Islet of Langerhans (tissue), 1 donor: Measurements from ENCODE around the gene POLR3H.

Experiments
- FAIRE-seq: peaks from one replicate; lab custom pipeline; 2011; peaks lifted over from hg19 to GRCh38; lab: Jason Lieb, UNC

Gene POLR3H

DNA sequence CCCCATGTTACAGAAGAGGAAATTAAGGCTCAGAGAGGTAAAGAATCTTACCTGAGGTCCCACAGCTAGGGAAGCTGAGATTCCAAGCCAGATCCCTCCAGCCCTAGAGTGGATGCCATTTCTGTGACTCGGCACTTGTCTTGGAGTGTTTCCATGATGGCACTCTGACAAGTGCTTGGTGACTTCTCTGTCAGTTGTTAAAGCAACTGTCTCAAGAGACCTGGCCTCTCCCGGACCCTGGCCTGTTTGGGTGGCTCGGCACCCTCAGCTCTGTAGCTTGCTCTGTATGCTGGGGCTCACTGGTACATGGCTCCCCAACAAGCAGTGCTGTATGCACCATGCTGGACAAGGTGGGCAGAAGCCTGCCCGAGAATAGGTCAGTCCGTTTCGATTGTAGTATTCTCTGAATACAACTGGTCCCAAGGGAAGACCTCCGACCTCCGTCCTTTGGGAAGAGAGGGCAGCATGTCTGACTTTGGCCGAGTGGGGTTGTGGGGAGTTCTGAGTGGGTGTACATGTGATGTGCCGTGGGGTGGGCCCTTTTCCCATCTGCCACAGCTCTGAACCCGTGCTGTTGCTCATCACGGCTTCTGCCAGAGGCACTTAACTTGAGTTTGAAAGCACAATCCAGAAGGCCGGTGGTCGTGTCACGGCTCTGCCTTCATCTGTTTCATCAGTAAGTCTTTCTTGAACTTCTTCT is 63.0 kb downstream of the POLR3H start:
- FAIRE-seq = no peak

DNA sequence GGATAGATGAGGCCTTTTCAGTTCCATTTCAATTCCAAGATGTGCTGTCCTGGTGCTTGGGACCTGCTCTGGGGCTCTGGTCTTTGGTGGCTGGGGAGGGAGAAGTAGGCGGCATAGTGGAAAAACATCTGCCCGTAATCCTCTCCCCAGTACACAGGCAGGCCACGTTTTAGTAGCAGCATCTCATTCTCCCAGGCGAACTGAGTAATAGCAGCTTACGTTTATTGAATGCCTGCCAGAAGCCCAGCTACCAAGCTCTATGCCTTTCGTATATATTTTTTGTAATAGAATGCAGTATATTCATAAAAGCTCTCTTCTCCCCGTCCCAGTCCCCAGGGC is 63.9 kb downstream of the POLR3H start:
- FAIRE-seq = no peak

DNA sequence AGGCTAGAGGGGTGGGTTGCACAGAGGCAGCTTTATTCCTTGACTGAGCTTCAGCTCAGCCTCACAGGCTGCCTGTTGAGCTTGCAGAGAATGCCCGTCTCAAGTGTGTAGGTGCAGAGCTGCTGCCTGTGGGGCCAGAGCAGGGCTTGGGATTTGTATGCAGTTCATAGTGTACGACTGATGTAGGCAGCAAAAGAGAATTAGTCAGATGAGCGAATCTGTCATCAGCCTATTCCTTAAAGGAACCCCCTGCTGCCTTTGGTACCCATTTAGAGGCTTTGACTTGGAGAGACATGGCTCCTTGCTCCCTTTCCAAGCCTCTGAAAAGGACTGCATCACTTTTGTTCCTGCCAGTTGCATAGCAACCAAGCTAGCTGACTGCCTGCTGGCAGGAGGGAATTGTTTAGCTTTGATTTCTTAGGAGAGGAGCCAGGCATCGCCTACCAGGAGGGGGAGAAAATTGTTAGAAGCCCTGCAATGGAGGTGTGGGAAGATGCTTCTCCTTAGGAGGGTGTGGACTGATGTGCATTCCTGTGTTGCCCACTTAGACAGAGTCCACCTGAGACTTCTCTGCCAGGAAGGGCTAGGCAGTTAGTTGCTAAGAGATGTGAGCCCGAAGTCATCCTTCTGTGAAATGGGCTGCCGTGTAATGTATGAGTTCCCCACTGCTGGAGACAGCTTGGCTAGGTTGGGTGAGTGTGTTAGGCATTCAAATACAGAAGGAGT is 64.4 kb downstream of the POLR3H start:
- FAIRE-seq = no peak

DNA sequence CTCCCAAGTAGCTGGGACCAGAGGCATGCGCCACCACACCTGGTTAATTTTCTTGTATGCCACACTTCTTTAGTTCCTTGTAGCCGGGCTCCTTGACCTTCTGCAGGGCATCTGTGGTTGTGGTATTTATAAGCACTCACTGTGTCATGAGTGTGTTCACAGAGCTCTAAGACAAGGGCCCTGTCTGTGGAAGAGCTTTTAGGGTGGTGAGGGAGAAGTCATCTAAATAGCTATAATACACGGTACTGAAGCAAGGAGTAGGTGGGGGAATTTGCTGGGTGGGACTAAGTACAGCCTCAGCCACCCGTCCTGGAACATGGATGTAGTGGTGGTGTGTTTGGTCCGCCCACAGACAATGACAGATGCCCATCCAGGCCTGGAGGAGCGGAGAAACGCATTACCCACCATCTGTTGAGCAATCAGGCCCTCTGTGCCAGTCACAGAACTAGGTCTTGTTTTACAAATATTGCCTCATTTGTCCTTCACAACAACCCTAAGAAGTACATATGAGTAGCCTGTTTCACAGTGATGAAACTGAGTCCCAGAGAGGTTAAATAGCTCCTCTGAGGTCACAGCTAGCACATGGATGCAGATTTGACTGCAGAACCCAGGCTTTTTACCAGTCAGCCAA is 65.3 kb downstream of the POLR3H start:
- no peak for FAIRE-seq

DNA sequence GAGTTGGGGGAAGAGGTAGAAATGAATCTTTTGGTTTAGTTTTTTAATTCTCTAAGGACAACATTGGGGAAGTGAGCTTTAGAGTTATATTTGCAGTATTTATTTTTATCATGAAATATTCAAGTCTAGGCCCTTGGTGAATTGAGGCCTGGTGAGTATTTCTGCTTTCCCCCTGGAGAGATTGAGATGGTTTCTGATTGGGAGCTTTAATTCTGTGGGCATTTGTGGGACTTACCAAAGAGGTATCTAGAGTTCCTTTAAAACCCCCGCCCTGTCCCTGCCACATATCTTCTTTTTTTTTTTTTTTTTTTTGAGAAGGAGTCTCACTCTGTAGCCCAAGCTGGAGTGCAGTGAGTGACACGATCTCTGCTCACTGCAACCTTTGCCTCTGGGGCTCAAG is 65.8 kb downstream of the POLR3H start:
- no peak for FAIRE-seq
